22Rv1 (cell line): ENCODE results near the gene CRAT.

Experiments
- CTCF ChIP-seq: fragments of 450-650 bp; IDR thresholded peaks from 2 replicates; pipeline ENCODE4 v1.5.1; 2017; ENCODE audit warnings: mild to moderate bottlenecking
- ZFX ChIP-seq: fragments of 450-650 bp; IDR thresholded peaks from 2 replicates; pipeline ENCODE4 v1.6.1; 2017; ENCODE audit warnings: antibody characterized with exemption, borderline replicate concordance

GRCh38 chr9:129108805-129109536, 1.6 kb downstream of the CRAT start:
- no peak for TF ChIP-seq CTCF
- no peak for TF ChIP-seq ZFX
